Fibroblast of skin of abdomen (primary cell): ENCODE measurements around the gene TIE1. TPM values are rescaled to one million over a fixed set of nuclear protein-coding genes. Genes with fewer than 3 reads are reported as not detected.

Experiments
- DNase-seq: peaks from one replicate; pipeline ENCODE4 v3.0.0-alpha.2; 2013
- polyA plus RNA-seq, 2 experiments: library from polyadenylated mRNA; unstranded; fragments of 120-200 nt; gene quantifications; one replicate each; pipeline ENCODE4 v1.2.1, GENCODE V29; 2013; ENCODE audit not compliant: insufficient read length in 2 of 2

Gene TIE1
- polyA plus RNA-seq (2013, experiment 1 of 2; ENCODE audit: insufficient read length) = 0.48 TPM
- polyA plus RNA-seq (2013, experiment 2 of 2; ENCODE audit: insufficient read length) = 0.77 TPM

DNA sequence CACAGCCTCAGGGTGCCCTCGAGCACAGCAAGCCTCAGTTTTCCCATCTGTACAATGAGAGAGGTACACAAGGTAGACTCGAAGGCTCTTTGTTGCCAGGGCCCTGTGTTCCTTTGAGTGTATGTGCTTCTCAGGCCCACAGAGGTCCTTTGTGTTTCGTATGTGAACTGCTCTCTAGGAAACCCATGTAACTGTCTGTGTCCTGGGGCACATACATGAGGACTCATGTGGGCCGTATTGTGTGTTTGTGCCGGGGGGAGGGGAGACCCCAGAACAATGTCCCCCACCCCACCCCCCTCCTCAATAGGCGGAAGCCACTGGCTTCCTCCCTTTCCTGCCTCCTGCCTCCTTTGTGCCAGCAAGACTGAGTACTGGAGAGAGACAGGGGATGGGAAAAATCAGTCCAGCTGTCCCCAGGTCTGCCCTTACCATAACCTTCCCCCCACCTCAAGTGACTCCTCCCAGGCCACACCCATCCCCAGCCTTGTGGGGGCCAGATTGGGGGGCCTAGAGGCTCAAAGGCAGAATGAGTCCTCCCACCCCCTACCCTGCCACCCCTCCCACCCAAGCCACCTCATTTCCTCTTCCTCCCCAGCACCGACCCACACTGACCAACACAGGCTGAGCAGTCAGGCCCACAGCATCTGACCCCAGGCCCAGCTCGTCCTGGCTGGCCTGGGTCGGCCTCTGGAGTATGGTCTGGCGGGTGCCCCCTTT lies at the start of gene TIE1:
TIE1 (plus strand) TSS at position 605 of the 717 bp plus-strand sequence; CDS start at position 695, 90 bp downstream.
- no peak for DNase-seq

- DNase-seq = no peak
Observed at GRCh38 chr1:43251024-43251423, 49.8 kb upstream of the TIE1 start.

DNA sequence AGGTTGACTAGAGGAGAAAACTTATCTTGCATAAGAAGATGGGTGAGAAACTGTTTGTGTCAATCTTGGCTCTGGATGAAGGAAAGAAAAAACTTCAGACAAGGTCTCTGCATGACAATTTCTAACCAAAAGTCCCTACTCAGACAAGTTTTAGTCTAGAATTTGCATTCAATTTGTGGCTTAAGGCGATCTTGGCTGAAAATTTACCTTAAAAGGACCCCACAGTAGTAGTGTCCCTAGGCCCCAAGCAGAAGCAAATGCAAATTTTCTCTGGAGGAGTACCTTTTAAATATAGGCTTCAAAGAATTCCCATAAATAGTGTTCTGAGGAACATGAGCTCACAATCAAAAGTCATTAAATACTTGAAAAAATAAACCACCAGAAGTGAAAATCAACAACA lies 48.6 kb upstream of the TIE1 start:
- DNase-seq = no peak

GRCh38 chr1:43253173-43253572 lies 47.6 kb upstream of the TIE1 start:
- DNase-seq = no peak

- DNase-seq = no peak
Observed at GRCh38 chr1:43253876-43254275, 46.9 kb upstream of the TIE1 start.

GRCh38 chr1:43255438-43256210 lies 45.2 kb upstream of the TIE1 start:
- DNase-seq = no peak

DNA sequence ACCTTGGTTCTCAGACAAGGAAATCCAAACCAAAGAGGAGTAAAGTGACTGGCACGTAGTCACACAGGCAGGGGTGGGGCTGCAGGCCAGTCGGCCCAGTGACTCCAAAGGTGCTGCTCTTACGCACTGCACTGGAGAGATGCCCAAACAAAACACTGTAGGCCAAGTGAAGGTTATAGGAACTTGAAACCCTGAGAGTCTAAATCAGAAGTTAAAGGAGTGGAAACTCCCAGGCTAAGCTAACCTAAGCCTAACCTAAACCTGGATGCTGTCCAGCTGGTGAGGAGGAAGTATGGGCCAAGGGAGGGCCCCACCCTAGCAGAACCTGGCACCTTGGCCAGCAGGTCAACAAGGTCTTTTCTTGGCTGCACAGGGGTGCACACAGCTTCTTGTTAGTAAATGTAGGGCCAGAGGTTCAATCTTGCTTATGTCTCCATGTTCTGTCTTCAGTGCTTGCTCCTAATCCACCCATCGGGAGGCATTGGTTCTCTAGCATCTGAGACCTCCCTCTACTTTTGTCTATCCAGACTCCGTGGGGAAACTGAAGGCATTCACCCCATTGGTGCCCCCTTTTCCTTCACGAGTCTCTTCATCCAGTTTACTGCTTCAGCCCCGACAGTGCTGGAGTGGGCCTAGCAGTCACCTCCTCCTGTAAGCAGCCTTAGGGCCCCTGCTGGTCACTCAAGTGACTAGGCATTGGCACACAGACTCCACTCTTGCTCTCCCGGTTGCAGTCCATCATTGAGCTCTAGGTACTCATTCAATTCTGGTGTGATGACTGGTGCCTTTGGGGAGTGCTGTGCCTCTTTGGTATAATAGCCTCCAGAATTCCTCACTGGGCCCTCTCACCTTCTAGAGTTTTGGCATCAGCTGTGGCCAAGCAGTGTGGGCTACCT lies 43.9 kb upstream of the TIE1 start:
- DNase-seq = no peak

GRCh38 chr1:43258370-43258769 lies 42.4 kb upstream of the TIE1 start:
- DNase-seq = no peak

DNA sequence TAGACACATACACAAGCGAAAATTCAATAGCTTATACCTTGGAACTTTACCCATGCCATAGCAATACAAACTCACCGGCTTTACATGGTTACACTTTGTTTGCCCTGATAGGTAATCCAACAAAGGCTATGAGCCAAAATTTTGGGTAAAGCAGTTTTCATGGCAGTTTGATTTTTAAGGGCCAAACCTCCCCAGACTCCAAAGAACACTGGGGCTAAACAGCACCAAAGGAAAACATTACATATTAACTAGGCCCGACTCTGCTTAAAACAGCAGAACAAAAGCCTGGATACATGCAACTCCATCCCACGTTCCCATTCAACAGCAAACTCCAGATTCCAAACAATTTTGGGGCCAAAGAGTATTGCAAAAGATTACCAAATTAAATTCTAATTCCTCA lies 35.4 kb upstream of the TIE1 start:
- no peak for DNase-seq

- DNase-seq = no peak
Observed at GRCh38 chr1:43266881-43267280, 33.9 kb upstream of the TIE1 start.

GRCh38 chr1:43267291-43267805 lies 33.4 kb upstream of the TIE1 start:
- peak; percentile 72 for DNase-seq

DNA sequence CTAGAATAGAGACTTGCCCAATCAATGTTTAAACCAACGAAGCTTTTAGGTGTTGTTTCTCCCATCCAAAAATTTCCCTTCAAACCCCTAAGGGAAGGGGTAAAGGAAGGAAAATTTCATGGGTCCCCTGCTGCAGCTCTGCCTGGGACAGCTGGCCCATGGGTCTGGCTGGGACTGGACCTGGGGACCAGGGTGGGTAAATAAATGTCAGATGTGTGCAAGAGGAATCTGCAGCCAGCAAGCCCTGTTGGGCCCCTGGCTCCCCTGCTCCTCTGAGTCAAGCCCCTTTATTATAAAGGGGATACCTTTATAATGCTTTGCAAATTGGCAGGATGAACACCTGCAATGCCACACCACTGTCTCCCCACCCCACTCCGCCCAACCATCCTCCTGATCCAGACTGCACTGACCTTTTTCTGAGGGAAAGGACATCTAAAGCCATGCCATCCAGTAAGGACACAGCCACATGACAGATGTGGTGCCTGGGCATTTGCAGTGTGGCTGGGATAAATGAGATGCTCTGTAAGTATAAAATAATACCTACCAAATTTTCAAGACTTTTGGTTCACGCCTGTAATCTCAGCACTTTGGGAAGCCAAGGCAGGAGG lies 32.9 kb upstream of the TIE1 start:
- DNase-seq = no peak

GRCh38 chr1:43269627-43270375 lies 31.0 kb upstream of the TIE1 start, which contains the start of gene TMEM125:
TSS of gene TMEM125 (plus strand) at chr1:43269983. CDS start at chr1:43272723, 2,740 bp downstream.
- no peak for DNase-seq

- DNase-seq = no peak
Observed at GRCh38 chr1:43270421-43271095, 30.2 kb upstream of the TIE1 start.

DNA sequence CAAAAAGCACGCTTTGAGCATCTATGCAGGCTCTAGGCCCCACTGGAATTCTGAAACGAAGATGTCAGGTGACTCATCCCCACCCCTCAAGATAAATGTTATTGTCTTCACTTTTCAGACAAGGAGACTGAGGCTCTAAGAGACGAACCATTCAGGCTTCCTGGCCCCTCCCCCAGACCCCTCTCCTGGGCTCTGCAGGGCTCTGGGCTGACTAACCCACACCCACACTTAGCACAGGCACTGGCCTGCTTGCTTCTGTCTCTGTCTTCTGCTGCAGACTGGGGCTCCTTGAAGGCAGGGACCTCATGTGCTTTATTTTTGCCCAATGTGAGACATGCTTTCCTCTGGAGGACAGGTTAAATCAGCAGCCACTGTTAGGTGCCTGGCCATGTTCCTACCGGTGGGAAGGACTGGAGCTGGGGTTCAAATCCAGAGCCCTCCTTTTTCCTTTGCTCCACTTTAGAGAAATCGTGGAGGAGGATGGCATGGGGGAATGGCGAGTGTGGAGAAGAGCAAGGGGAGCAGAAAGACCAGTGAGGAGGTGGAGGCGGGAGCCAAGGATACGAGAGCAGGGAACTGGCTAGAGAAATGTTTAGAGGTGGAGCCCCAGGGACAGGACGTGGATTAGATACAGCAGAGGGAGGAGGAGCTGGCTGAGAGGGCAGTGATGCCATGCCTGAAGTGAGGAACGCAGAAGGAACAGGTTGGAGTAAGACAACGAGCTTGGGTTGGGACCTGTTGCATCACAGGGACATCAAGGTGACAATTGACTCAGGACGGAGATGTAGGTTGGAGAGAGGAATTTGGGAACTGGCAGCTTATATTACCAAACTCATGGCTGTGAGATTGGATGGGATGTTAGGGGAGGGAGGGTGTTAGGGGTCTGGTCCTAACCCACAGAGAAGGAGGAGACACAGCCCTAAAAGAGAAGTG lies 29.3 kb upstream of the TIE1 start:
- DNase-seq = peak; percentile 13

DNA sequence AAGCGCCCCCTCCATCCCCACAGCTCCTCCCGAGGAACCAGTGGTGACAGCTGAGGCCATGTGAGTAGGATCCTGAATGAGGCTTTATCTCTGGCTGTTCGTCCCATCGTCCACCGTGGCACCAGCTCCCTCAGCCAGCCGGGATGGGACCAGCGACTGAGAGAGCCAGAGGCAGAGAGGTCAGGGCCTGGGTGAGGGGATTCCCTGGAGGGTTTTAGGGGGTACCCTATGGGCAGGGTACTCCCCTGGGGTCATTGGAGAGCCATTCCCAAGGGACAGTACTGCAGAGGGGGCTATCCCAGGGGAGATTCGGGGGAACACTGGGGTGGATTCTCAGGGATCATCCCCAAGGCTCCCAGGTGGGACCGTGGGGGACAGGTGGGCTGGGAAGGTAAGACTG lies 28.6 kb upstream of the TIE1 start:
- no peak for DNase-seq

DNA sequence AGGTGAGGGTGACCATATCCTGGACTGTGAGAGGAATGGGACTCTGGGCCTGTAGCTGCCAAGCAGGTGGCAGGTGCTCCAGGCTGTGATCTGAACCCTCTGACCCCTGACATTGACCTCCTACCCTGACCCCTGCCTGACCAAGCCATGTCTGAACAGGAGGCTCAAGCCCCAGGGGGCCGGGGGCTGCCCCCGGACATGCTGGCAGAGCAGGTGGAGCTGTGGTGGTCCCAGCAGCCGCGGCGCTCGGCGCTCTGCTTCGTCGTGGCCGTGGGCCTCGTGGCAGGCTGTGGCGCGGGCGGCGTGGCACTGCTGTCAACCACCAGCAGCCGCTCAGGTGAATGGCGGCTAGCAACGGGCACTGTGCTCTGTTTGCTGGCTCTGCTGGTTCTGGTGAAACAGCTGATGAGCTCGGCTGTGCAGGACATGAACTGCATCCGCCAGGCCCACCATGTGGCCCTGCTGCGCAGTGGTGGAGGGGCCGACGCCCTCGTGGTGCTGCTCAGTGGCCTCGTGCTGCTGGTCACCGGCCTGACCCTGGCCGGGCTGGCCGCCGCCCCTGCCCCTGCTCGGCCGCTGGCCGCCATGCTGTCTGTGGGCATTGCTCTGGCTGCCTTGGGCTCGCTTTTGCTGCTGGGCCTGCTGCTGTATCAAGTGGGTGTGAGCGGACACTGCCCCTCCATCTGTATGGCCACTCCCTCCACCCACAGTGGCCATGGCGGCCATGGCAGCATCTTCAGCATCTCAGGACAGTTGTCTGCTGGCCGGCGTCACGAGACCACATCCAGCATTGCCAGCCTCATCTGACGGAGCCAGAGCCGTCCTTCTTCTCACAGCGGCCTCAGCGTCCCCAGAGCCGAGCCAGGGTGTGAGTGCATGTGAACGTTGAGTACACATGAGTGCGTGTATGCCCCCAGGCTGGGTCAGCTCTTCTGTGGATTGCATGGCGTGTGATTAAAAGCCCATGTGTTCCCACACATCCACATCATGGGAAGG lies 27.9 kb upstream of the TIE1 start:
- DNase-seq = no peak

DNA sequence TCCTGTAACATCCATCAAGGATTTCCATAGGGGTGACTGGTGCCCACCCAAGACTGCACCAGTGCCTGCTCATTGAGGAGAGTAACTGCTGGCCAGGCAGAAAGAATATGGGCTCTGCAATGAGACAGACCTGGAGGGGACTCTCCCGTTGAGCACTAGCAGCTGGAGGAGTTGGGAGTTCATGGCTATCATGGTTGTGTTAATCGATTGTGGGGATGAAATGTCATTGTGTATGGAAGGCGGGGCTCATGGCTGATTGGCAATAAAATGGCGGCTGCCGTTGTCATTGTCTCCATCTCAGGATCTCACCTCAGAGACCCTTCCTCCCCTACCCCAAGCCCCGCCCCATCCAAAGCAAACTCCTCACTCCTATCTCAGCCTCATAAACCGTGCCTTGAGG lies 27.1 kb upstream of the TIE1 start:
- no peak for DNase-seq
